HEK293 (cell line): ENCODE data around the gene EXOSC2.

Source experiments
- CTCF ChIP-seq: fragments of 450-650 bp; formaldehyde crosslinking; IDR thresholded peaks from 2 replicates; pipeline ENCODE4 v1.5.1; 2016; ENCODE audit warnings: missing biosample characterization, missing genetic modification characterization
- HOXA7 ChIP-seq: sonication (generic); formaldehyde crosslinking; IDR thresholded peaks from 2 replicates; pipeline ENCODE4 v1.8.1; 2022; ENCODE audit warnings: missing genetic modification reagents, borderline replicate concordance
- KLF8 ChIP-seq: fragments of 450-650 bp; formaldehyde crosslinking; IDR thresholded peaks from 2 replicates; pipeline ENCODE4 v1.5.1; 2016; ENCODE audit warnings: missing biosample characterization, missing genetic modification characterization
- KLF9 ChIP-seq: fragments of 450-650 bp; formaldehyde crosslinking; IDR thresholded peaks from 2 replicates; pipeline ENCODE4 v1.5.1; 2016; ENCODE audit warnings: missing biosample characterization, missing genetic modification characterization, low read depth
- SP7 ChIP-seq: fragments of 450-650 bp; formaldehyde crosslinking; IDR thresholded peaks from 2 replicates; pipeline ENCODE4 v1.5.1; 2016; ENCODE audit warnings: missing biosample characterization, missing genetic modification characterization
- ZBTB10 ChIP-seq: fragments of 450-650 bp; formaldehyde crosslinking; IDR thresholded peaks from 2 replicates; pipeline ENCODE4 v1.5.1; 2016; ENCODE audit warnings: missing biosample characterization, missing genetic modification characterization
- ZIC2 ChIP-seq: fragments of 450-650 bp; formaldehyde crosslinking; IDR thresholded peaks from 2 replicates; pipeline ENCODE4 v1.5.1; 2016; ENCODE audit warnings: missing biosample characterization, missing genetic modification characterization
- ZNF121 ChIP-seq: fragments of 450-650 bp; formaldehyde crosslinking; IDR thresholded peaks from 2 replicates; pipeline ENCODE4 v1.5.1; 2016; ENCODE audit warnings: missing biosample characterization, missing genetic modification characterization
- ZNF670 ChIP-seq: fragments of 450-650 bp; formaldehyde crosslinking; IDR thresholded peaks from 2 replicates; pipeline ENCODE4 v1.5.1; 2016; ENCODE audit warnings: missing biosample characterization, missing genetic modification characterization, low read depth
- ZNF704 ChIP-seq: fragments of 450-650 bp; formaldehyde crosslinking; IDR thresholded peaks from 2 replicates; pipeline ENCODE4 v1.5.1; 2016; ENCODE audit warnings: missing biosample characterization, missing genetic modification characterization
- ZNF785 ChIP-seq: fragments of 450-650 bp; formaldehyde crosslinking; IDR thresholded peaks from 2 replicates; pipeline ENCODE4 v1.5.1; 2016; ENCODE audit warnings: missing biosample characterization, missing genetic modification characterization

- TF ChIP-seq ZBTB10 (tag by site-specific recombination) (no peak), ZNF670 (tag by site-specific recombination) (no peak), ZNF121 (tag by site-specific recombination) (no peak), KLF9 (tag by site-specific recombination) (no peak), CTCF (tag by site-specific recombination) (no peak), KLF8 (tag by site-specific recombination) (no peak), HOXA7 (no peak), SP7 (tag by site-specific recombination) (no peak), ZNF704 (tag by site-specific recombination) (no peak), ZNF785 (tag by site-specific recombination) (no peak), ZIC2 (tag by site-specific recombination) (no peak)
These were observed 17.3 kb downstream of the EXOSC2 start for GRCh38 chr9:130710822-130711352.
